Astrocyte (in vitro differentiated cells and primary cell): ENCODE results near the gene RASA4B. TPM values are rescaled to one million over a fixed set of nuclear protein-coding genes. Genes with fewer than 3 reads are reported as not detected.

ENCODE experiments used
- DNase-seq: peaks from one replicate; pipeline ENCODE4 v3.0.0-alpha.2; 2010; ENCODE audit warnings: low read depth
- FAIRE-seq: peaks from 2 replicates; lab custom pipeline; 2011; peaks lifted over from hg19 to GRCh38; lab: Jason Lieb, UNC
- H2AFZ ChIP-seq: 2 replicates; pipeline ENCODE4 v1.6.0; 2012; ENCODE audit warnings: low read depth, low read length, inconsistent platforms
- H3K27ac ChIP-seq: 2 replicates; pipeline ENCODE4 v1.5.1; 2011; ENCODE audit warnings: low read depth, low read length, inconsistent platforms
- H3K27me3 ChIP-seq: 2 replicates; pipeline ENCODE4 v1.6.0; 2011; ENCODE audit warnings: low read length, inconsistent platforms; ENCODE audit not compliant: insufficient read depth
- H3K36me3 ChIP-seq: 2 replicates; pipeline ENCODE4 v1.5.1; 2011; ENCODE audit warnings: low read length, inconsistent platforms; ENCODE audit not compliant: insufficient read depth
- H3K4me1 ChIP-seq: 2 replicates; pipeline ENCODE4 v1.5.1; 2011; ENCODE audit warnings: low read length, inconsistent platforms; ENCODE audit not compliant: insufficient read depth
- H3K4me2 ChIP-seq: 2 replicates; pipeline ENCODE4 v1.6.0; 2012; ENCODE audit warnings: low read length, inconsistent platforms
- H3K4me3 ChIP-seq: 2 replicates; pipeline ENCODE4 v1.5.1; 2011; ENCODE audit warnings: low read depth, mild to moderate bottlenecking, low read length, inconsistent platforms; ENCODE audit not compliant: insufficient read depth
- H3K79me2 ChIP-seq: 2 replicates; pipeline ENCODE4 v1.6.0; 2012; ENCODE audit warnings: mild to moderate bottlenecking, low read length, inconsistent platforms; ENCODE audit not compliant: insufficient read depth
- H3K9ac ChIP-seq: 2 replicates; pipeline ENCODE4 v1.6.0; 2012; ENCODE audit warnings: mild to moderate bottlenecking, low read length, inconsistent platforms
- H3K9me3 ChIP-seq: 2 replicates; pipeline ENCODE4 v1.5.1; 2012; ENCODE audit warnings: low read depth, mild to moderate bottlenecking, low read length, inconsistent platforms; ENCODE audit not compliant: insufficient read depth
- H4K20me1 ChIP-seq: 2 replicates; pipeline ENCODE4 v1.6.0; 2012; ENCODE audit warnings: low read length, inconsistent platforms; ENCODE audit not compliant: insufficient read depth
- H3K27ac Mint-ChIP-seq: one replicate; pipeline ENCODE4 v1.8.0; 2021; ENCODE audit warnings: mild to moderate bottlenecking, mixed read lengths; ENCODE audit not compliant: unreplicated experiment
- H3K27me3 Mint-ChIP-seq: one replicate; pipeline ENCODE4 v1.8.0; 2021; ENCODE audit warnings: low read depth, mixed read lengths; ENCODE audit not compliant: unreplicated experiment
- H3K36me3 Mint-ChIP-seq: one replicate; pipeline ENCODE4 v1.8.0; 2021; ENCODE audit warnings: low read depth, mixed read lengths; ENCODE audit not compliant: unreplicated experiment
- H3K4me1 Mint-ChIP-seq: one replicate; pipeline ENCODE4 v1.8.0; 2021; ENCODE audit warnings: low read depth, mixed read lengths; ENCODE audit not compliant: unreplicated experiment
- H3K4me3 Mint-ChIP-seq: one replicate; pipeline ENCODE4 v1.8.0; 2021; ENCODE audit warnings: mild to moderate bottlenecking, moderate library complexity, mixed read lengths; ENCODE audit not compliant: unreplicated experiment
- H3K9me3 Mint-ChIP-seq: one replicate; pipeline ENCODE4 v1.8.0; 2021; ENCODE audit warnings: mild to moderate bottlenecking, mixed read lengths; ENCODE audit not compliant: unreplicated experiment
- EZH2 ChIP-seq: IDR thresholded peaks from 2 replicates; pipeline ENCODE4 v1.6.1; 2012; ENCODE audit warnings: mild to moderate bottlenecking, low read length, inconsistent platforms; ENCODE audit not compliant: insufficient read depth
- total RNA-seq: library from RNA; stranded (reverse); gene quantifications from 2 replicates; pipeline ENCODE4 v1.2.1, GENCODE V29; 2021
- TF ChIP-seq, protein P1 (sequence below): IDR thresholded peaks from 2 replicates; pipeline ENCODE4 v1.5.1; 2011; ENCODE audit warnings: low read depth, mild to moderate bottlenecking, inconsistent platforms, low read length, moderate library complexity; ENCODE audit not compliant: insufficient read depth

Gene RASA4B
- total RNA-seq, 1 donor from 2014 or later: 1.1 TPM

DNA sequence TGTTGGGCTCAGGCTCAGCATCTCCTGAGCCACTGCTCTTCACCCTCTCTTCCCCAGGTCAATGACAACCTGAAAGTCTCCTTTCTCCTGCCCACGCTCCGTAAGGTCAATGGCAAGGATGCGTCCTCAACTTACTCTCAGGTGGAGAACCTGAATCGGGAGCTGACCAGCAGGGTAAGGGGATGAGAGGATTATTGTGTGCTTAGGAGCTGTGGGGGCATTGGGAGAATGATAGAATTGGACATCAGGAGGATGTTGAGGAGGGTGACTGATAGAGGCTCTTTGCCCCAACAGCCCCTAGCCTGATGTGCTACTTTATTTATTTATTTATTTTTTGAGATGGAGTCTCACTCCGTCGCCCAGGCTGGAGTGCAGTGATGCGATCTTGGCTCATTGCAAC is 51.5 kb downstream of the RASA4B start:
- Histone ChIP-seq H3K9ac (peak overlapping the region; percentile 96), H3K27ac (no peak overlapping the region), H2AFZ (no peak overlapping the region), H3K9me3 (no peaks in the 10 kb centered on the region), H3K4me1 (peaks cover 12% of the 10 kb centered on the region), H3K36me3 (no peaks in the 10 kb centered on the region), H3K27me3 (no peaks in the 10 kb centered on the region), H3K4me2 (peak overlapping the region; percentile 87), H4K20me1 (peaks cover 28% of the 10 kb centered on the region), H3K79me2 (peaks cover 41% of the 10 kb centered on the region), H3K4me3 (peak overlapping the region; percentile 98)
- no peaks in the 10 kb centered on the region for H3K27me3 Mint-ChIP-seq
- peaks cover 4% of the 10 kb centered on the region for H3K4me1 Mint-ChIP-seq
- FAIRE-seq: no peak
- no peaks in the 10 kb centered on the region for H3K36me3 Mint-ChIP-seq
- DNase-seq: no peak
- H3K9me3 Mint-ChIP-seq: no peaks in the 10 kb centered on the region
- H3K27ac Mint-ChIP-seq: no peak overlapping the region
- peak overlapping the region; percentile 80 for H3K4me3 Mint-ChIP-seq
- TF ChIP-seq, protein P1, sequence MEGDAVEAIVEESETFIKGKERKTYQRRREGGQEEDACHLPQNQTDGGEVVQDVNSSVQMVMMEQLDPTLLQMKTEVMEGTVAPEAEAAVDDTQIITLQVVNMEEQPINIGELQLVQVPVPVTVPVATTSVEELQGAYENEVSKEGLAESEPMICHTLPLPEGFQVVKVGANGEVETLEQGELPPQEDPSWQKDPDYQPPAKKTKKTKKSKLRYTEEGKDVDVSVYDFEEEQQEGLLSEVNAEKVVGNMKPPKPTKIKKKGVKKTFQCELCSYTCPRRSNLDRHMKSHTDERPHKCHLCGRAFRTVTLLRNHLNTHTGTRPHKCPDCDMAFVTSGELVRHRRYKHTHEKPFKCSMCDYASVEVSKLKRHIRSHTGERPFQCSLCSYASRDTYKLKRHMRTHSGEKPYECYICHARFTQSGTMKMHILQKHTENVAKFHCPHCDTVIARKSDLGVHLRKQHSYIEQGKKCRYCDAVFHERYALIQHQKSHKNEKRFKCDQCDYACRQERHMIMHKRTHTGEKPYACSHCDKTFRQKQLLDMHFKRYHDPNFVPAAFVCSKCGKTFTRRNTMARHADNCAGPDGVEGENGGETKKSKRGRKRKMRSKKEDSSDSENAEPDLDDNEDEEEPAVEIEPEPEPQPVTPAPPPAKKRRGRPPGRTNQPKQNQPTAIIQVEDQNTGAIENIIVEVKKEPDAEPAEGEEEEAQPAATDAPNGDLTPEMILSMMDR: no peak
- TF ChIP-seq EZH2: no peak

DNA sequence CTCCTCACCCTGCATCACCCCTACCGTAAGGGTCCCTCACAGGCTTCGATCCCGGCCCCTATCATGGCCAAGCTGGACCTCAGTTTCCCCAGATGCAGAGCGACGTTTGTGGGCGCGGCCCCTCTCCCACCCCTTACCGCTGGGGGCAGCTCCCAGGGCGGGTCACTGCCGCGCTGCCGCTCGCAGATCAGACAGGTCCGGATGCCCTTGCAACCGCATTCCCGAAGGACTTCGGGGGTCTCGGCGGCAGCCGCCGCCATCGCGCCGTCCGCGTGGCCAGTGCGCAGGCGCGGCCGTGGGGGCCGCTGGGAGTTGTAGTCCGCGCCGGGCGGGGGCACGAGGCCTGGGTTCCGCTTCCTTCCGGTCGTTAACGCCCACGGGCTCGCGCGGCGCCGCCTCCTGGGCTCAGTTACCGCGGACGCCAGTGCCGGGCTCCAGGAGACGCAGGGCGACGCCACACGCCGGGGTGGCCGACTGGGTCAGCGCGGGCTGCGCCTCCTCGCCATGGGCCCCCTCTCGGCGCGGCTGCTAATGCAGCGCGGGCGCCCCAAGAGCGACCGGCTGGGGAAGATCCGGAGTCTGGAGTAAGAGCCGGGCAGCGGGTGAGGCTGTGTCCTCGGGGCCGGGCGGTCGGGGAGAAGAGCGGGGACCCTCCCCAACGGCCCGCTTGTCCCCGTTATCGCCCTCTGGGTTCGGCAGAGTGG is 52.8 kb downstream of the RASA4B start, which contains the start of the genes ALKBH4 and LRWD1:
Gene ALKBH4 (minus strand): TSS at position 287 of the 704 bp plus-strand sequence. CDS start 27 bp downstream, at position 260.
Gene LRWD1 (plus strand): TSS at position 408 of the 704 bp plus-strand sequence. CDS start 97 bp downstream, at position 505.
- Histone ChIP-seq H3K4me2 (peak within 1 kb of the TSS; percentile 87), H3K9ac (peak within 1 kb of the TSS; percentile 96), H3K4me3 (peak within 1 kb of the TSS; percentile 98), H2AFZ (peak within 1 kb of the TSS; percentile 100), H3K27ac (peak within 1 kb of the TSS; percentile 65), H3K79me2 (peaks cover 43% of the 10 kb centered on the region), H3K36me3 (no peaks in the 10 kb centered on the region), H3K27me3 (no peaks in the 10 kb centered on the region), H3K9me3 (no peaks in the 10 kb centered on the region), H3K4me1 (peaks cover 12% of the 10 kb centered on the region), H4K20me1 (peaks cover 30% of the 10 kb centered on the region)
- no peaks in the 10 kb centered on the region for H3K36me3 Mint-ChIP-seq
- H3K27me3 Mint-ChIP-seq: no peaks in the 10 kb centered on the region
- peak; percentile 69 for DNase-seq
- H3K27ac Mint-ChIP-seq: peak within 1 kb of the TSS; percentile 83
- TF ChIP-seq, protein P1: no peak
- TF ChIP-seq EZH2: no peak
- H3K4me3 Mint-ChIP-seq: peak within 1 kb of the TSS; percentile 99
- FAIRE-seq: no peak
- no peaks in the 10 kb centered on the region for H3K9me3 Mint-ChIP-seq
- peaks cover 4% of the 10 kb centered on the region for H3K4me1 Mint-ChIP-seq
